Karpas-422 (cell line): ENCODE measurements around the gene PTPRG. TPM values are rescaled to one million over a fixed set of nuclear protein-coding genes. Genes with fewer than 3 reads are reported as not detected.
A peak's percentile ranks its signal among the peaks of the same experiment; 100 is the strongest.

Source experiments
- DNase-seq: peaks from one replicate; pipeline ENCODE4 v3.0.0-alpha.2; 2015
- H2AFZ ChIP-seq: fragments of 200-600 bp; sonication (generic); 2 replicates; pipeline ENCODE4 v1.6.1; 2014; ENCODE audit warnings: antibody characterized with exemption, low read length, mixed read lengths
- H3K27ac ChIP-seq: fragments of 200-600 bp; sonication (generic); 2 replicates; pipeline ENCODE4 v1.5.1; 2014; ENCODE audit warnings: mild to moderate bottlenecking, low read length, moderate library complexity
- H3K27me3 ChIP-seq: fragments of 200-600 bp; sonication (generic); 2 replicates; pipeline ENCODE4 v1.6.1; 2014; ENCODE audit warnings: low read length, mixed read lengths
- H3K36me3 ChIP-seq: fragments of 200-600 bp; sonication (generic); 2 replicates; pipeline ENCODE4 v1.6.1; 2014; ENCODE audit warnings: low read length, mixed read lengths; ENCODE audit not compliant: insufficient read depth
- H3K4me1 ChIP-seq: fragments of 200-600 bp; sonication (generic); 2 replicates; pipeline ENCODE4 v1.6.1; 2014; ENCODE audit warnings: mild to moderate bottlenecking, low read length, mixed read lengths
- H3K4me2 ChIP-seq: fragments of 200-600 bp; sonication (generic); 2 replicates; pipeline ENCODE4 v1.6.1; 2014; ENCODE audit warnings: low read length, low read depth, mild to moderate bottlenecking; ENCODE audit not compliant: poor library complexity, severe bottlenecking
- H3K4me3 ChIP-seq: fragments of 200-600 bp; sonication (generic); 2 replicates; pipeline ENCODE4 v1.5.1; 2014; ENCODE audit warnings: mild to moderate bottlenecking, antibody characterized with exemption, low read length, mixed read lengths
- H3K79me2 ChIP-seq: fragments of 200-600 bp; sonication (generic); 2 replicates; pipeline ENCODE4 v1.6.1; 2014; ENCODE audit warnings: mild to moderate bottlenecking, low read length, mixed read lengths
- H3K9ac ChIP-seq: fragments of 200-600 bp; sonication (generic); 2 replicates; pipeline ENCODE4 v1.6.0; 2014; ENCODE audit warnings: low read length
- H3K9me2 ChIP-seq: fragments of 200-600 bp; sonication (generic), shearing (Covaris generic); replicated peaks from 2 replicates; pipeline ENCODE4 v1.6.0; 2014; ENCODE audit warnings: mild to moderate bottlenecking, low read length, moderate library complexity; ENCODE audit not compliant: insufficient read depth
- H3K9me3 ChIP-seq: fragments of 300-700, 200-600 bp; sonication (generic); 2 replicates; pipeline ENCODE4 v1.6.1; 2014; ENCODE audit warnings: low read length, mixed read lengths
- H4K20me1 ChIP-seq: fragments of 200-600 bp; sonication (generic); 2 replicates; pipeline ENCODE4 v1.6.1; 2014; ENCODE audit warnings: mild to moderate bottlenecking, antibody characterized with exemption, low read length, low read depth; ENCODE audit not compliant: insufficient read depth
- total RNA-seq: library from RNA; depleted of rRNA; stranded (reverse); fragments of >200 nt; shearing (Covaris generic); gene quantifications from 2 replicates; pipeline ENCODE4 v1.2.3, GENCODE V29; 2014; ENCODE audit warnings: low replicate concordance

Gene PTPRG
- total RNA-seq, 1 experiment from 2014 or later, result not detected

GRCh38 chr3:62201438-62202035, 640.2 kb downstream of the PTPRG start:
- H3K36me3 ChIP-seq, result no peaks in the 10 kb centered on the region
- no peak overlapping the region for H3K9ac ChIP-seq
- H3K4me1 ChIP-seq, result no peaks in the 10 kb centered on the region
- no peaks in the 10 kb centered on the region for H3K27me3 ChIP-seq
- H3K9me2 ChIP-seq, result no peaks in the 10 kb centered on the region
- H3K9me3 ChIP-seq, result no peaks in the 10 kb centered on the region
- no peak overlapping the region for H3K27ac ChIP-seq
- peak; percentile 68 for DNase-seq
- H3K4me2 ChIP-seq, result no peak overlapping the region
- H2AFZ ChIP-seq, result no peak overlapping the region
- no peak overlapping the region for H3K4me3 ChIP-seq
- no peaks in the 10 kb centered on the region for H3K79me2 ChIP-seq
- H4K20me1 ChIP-seq, result no peaks in the 10 kb centered on the region

DNA sequence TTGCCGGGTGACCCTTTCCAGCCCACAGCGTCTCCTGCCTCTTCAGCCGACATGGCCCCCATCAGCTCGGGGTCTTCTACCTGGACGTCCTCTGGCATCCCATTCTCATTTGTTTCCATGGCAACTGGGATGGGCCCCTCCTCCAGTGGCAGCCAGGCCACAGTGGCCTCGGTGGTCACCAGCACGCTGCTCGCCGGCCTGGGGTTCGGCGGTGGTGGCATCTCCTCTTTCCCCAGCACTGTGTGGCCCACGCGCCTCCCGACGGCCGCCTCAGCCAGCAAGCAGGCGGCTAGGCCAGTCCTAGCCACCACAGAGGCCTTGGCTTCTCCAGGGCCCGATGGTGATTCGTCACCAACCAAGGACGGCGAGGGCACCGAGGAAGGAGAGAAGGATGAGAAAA, 641.8 kb downstream of the PTPRG start:
- no peaks in the 10 kb centered on the region for H3K36me3 ChIP-seq
- no peak overlapping the region for H3K9ac ChIP-seq

GRCh38 chr3:62203561-62203960, 642.2 kb downstream of the PTPRG start:
- Histone ChIP-seq H3K36me3 (no peaks in the 10 kb centered on the region), H3K9me3 (no peaks in the 10 kb centered on the region), H3K79me2 (no peaks in the 10 kb centered on the region), H4K20me1 (no peaks in the 10 kb centered on the region), H3K9ac (no peak overlapping the region), H3K4me2 (no peak overlapping the region), H3K27ac (no peak overlapping the region), H3K4me1 (no peaks in the 10 kb centered on the region), H3K4me3 (no peak overlapping the region), H3K9me2 (no peaks in the 10 kb centered on the region), H3K27me3 (no peaks in the 10 kb centered on the region), H2AFZ (no peak overlapping the region)
- DNase-seq, result no peak

More for the DNA sequence above, 641.8 kb downstream of the PTPRG start:
- H3K27ac ChIP-seq, result no peak overlapping the region
- no peak overlapping the region for H2AFZ ChIP-seq
- H3K4me3 ChIP-seq, result no peak overlapping the region
- H4K20me1 ChIP-seq, result no peaks in the 10 kb centered on the region
- H3K79me2 ChIP-seq, result no peaks in the 10 kb centered on the region
- H3K4me2 ChIP-seq, result no peak overlapping the region
- no peaks in the 10 kb centered on the region for H3K27me3 ChIP-seq
- DNase-seq, result no peak
- H3K4me1 ChIP-seq, result no peaks in the 10 kb centered on the region
- H3K9me3 ChIP-seq, result no peaks in the 10 kb centered on the region
- no peaks in the 10 kb centered on the region for H3K9me2 ChIP-seq

DNA sequence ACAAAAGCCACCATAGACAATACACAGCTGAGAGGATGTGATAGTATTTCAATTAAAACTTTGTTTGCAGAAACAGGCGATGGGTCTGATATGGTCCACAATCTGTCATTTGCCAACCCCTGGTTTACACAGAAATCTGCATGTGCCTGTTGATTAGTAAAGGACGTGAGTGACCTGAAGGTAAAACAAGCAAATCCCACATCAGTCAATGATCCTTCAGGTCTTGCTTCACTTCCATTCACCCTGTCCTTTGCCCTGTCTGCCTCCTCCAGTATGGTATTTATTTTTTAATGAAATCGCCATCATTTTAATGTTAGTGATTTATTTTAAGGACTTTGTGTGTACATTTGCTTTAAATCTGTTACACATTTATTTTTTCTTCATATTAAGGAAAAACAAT, 645.8 kb downstream of the PTPRG start:
- Histone ChIP-seq H3K9me2 (no peaks in the 10 kb centered on the region), H3K36me3 (no peaks in the 10 kb centered on the region), H3K27ac (no peak overlapping the region), H3K27me3 (no peaks in the 10 kb centered on the region), H3K9ac (no peak overlapping the region), H2AFZ (no peak overlapping the region), H3K9me3 (no peaks in the 10 kb centered on the region), H3K4me1 (no peaks in the 10 kb centered on the region), H3K4me3 (no peak overlapping the region), H3K79me2 (no peaks in the 10 kb centered on the region), H3K4me2 (no peak overlapping the region), H4K20me1 (no peaks in the 10 kb centered on the region)
- DNase-seq, result no peak

DNA sequence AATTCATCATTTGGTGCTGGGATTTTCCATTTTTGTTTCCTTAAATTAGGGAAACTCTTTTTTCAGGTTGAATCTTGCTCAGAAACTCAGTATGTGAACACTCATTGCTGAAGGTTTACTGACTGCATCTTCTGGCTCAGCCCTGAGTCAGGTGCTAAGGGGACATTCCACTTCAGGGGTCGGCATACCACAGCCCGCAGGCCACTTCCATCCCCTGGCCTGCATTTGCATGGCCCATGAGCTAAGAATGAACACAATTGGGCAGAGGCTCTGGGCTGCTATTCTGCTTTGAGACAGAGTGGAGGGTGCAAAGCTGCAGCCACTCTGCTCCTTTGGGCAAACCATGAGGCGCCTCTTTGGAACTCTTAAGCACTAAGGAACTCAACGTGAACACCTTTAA, 647.0 kb downstream of the PTPRG start:
- Histone ChIP-seq H3K27me3 (no peaks in the 10 kb centered on the region), H2AFZ (no peak overlapping the region), H3K9me2 (no peaks in the 10 kb centered on the region), H3K9me3 (no peaks in the 10 kb centered on the region), H3K9ac (no peak overlapping the region), H3K79me2 (no peaks in the 10 kb centered on the region), H3K4me2 (no peak overlapping the region), H3K4me3 (no peak overlapping the region), H3K27ac (no peak overlapping the region), H4K20me1 (no peaks in the 10 kb centered on the region), H3K4me1 (no peaks in the 10 kb centered on the region), H3K36me3 (no peaks in the 10 kb centered on the region)
- no peak for DNase-seq

GRCh38 chr3:62209101-62209500, 647.7 kb downstream of the PTPRG start:
- Histone ChIP-seq H3K9me2 (no peaks in the 10 kb centered on the region), H4K20me1 (no peaks in the 10 kb centered on the region), H3K27me3 (no peaks in the 10 kb centered on the region), H3K79me2 (no peaks in the 10 kb centered on the region), H3K4me2 (no peak overlapping the region), H3K9ac (no peak overlapping the region), H3K9me3 (no peaks in the 10 kb centered on the region), H3K4me1 (no peaks in the 10 kb centered on the region), H3K27ac (no peak overlapping the region), H3K36me3 (no peaks in the 10 kb centered on the region), H3K4me3 (no peak overlapping the region), H2AFZ (no peak overlapping the region)
- DNase-seq, result no peak

GRCh38 chr3:62210011-62210410, 648.6 kb downstream of the PTPRG start:
- Histone ChIP-seq H3K36me3 (no peaks in the 10 kb centered on the region), H3K4me1 (no peaks in the 10 kb centered on the region)
- no peak for DNase-seq

GRCh38 chr3:62211675-62212429, 650.5 kb downstream of the PTPRG start:
- H3K27ac ChIP-seq, result no peak overlapping the region

More at GRCh38 chr3:62210011-62210410, 648.6 kb downstream of the PTPRG start:
- Histone ChIP-seq H2AFZ (no peak overlapping the region), H4K20me1 (no peaks in the 10 kb centered on the region), H3K27me3 (no peaks in the 10 kb centered on the region), H3K4me3 (no peak overlapping the region), H3K9me2 (no peaks in the 10 kb centered on the region), H3K9ac (no peak overlapping the region), H3K27ac (no peak overlapping the region), H3K79me2 (no peaks in the 10 kb centered on the region), H3K9me3 (no peaks in the 10 kb centered on the region), H3K4me2 (no peak overlapping the region)

More at GRCh38 chr3:62211675-62212429, 650.5 kb downstream of the PTPRG start:
- H2AFZ ChIP-seq, result no peak overlapping the region
- H3K36me3 ChIP-seq, result no peaks in the 10 kb centered on the region
- H4K20me1 ChIP-seq, result no peaks in the 10 kb centered on the region
- H3K4me3 ChIP-seq, result no peak overlapping the region
- H3K27me3 ChIP-seq, result no peaks in the 10 kb centered on the region
- no peak for DNase-seq
- no peaks in the 10 kb centered on the region for H3K79me2 ChIP-seq
- no peaks in the 10 kb centered on the region for H3K9me2 ChIP-seq
- H3K4me2 ChIP-seq, result no peak overlapping the region
- H3K9me3 ChIP-seq, result no peaks in the 10 kb centered on the region
- no peaks in the 10 kb centered on the region for H3K4me1 ChIP-seq
- H3K9ac ChIP-seq, result no peak overlapping the region
